C4-2B (cell line): Measurements from ENCODE around the gene FNDC11.

Source experiments
- CTCF ChIP-seq: fragments of 450-650 bp; conservative IDR thresholded peaks from 2 replicates; pipeline ENCODE4 v1.5.1; 2017; ENCODE audit warnings: mild to moderate bottlenecking
- ZFX ChIP-seq: fragments of 450-650 bp; IDR thresholded peaks from 2 replicates; pipeline ENCODE4 v1.6.1; 2017

- no peak for TF ChIP-seq CTCF
- TF ChIP-seq ZFX: no peak
Observed at GRCh38 chr20:63585616-63586565, 31.9 kb downstream of the FNDC11 start.
